NCI-H1105 (cell line): ENCODE results near the gene TMEM14A.
"Not testable (repeated sequence)": the region's sequence is repeated elsewhere in the genome, so short reads cannot be mapped to it uniquely, and the experiment has no call there.

Source experiments
- DNase-seq: peaks from one replicate; lab custom pipeline; 2025; lab: John Stamatoyannopoulos, UW

The TMEM14A gene

DNA sequence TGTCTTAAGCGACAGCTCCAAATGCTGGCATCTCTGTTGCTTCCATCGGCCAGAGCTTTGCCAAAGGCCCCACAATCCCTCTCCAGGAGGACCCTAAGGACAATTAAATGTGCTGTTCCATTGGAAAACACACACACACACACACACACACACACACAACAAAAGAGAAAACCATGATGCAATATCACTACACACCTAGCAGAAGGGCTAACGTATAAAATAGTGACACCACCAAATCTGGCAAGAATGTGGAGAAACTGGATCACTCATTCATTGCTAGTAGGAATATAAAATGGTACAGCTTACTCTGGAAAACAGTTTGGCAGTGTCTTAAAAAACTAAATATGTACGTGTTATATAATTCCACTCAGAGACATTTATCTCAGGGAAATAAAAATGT, 13.0 kb upstream of the TMEM14A start:
- no peak for DNase-seq

DNA sequence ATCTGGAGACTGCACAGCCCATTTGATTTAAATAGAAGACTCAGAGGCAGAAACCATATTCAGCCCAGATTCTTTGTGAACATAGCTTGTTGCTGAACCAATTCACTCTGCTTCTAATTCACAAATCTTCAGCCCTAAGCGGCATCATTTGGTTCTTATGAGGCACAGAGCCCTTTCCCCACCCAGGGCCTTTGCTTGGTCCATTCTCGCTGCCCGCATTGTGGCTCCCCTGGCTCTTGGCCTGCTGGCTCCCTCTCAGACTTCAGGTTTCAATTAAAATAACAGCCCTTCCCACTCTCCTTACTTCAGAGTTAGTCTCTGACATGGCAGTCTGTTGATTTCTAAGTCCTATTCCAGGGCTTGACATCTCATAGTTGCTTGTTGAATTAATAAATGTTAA, 9.4 kb upstream of the TMEM14A start:
- no peak for DNase-seq

DNA sequence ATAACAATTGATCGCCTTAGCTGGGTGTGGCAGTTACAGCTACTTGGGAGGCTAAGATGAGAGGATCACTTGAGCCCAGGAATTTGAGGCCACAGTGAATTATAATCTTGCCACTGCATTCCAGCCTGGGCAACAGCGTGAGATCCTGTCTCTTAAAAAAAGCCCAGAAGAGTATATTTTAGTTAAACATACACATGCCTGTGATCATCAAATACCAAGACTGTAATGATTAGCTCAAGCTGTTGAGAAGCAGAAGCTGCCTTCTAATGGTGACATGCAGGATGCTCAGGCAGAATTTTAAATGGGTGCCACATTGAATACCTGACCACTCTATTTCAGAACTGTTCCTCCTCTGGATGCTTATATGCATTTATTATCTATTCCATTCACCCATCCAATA, 8.9 kb upstream of the TMEM14A start:
- no peak for DNase-seq

DNA sequence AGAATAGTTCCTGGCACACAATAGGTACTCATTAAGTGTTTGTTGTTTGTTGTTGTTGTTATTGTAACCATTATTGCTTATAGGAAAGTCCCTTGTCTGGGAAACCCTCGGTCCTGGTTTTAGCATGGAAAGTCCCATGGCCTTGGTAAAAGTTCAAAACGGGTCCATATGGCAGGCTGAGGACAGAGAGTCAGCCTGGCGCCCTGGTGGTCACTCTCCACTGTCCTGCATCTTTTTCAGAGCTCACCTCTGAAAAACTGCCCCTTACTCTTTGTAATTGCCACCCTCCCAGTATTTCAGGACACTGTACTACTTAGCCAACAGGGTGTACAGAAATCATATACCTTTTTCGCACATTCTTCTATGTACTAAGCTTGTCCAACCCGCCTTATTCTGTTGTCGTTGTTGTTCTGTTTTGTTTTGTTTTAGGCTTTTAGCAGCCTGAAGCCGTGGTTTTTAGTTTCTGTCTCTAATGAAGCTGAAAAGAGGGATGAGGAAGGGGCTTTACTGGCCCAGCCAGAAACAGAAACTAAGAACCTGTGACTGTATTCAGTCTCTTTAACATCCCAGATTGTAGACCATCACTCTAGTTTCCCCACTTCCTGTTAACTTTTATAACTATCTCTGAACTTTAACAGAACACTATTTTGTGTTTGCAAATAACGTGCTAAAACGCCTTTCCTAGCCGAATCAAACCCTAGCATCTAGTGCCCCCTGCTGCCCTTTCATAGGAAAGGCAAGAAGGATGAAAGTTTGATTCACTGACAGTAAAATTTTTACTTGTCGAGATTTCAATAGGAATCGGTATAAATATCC, 7.6 kb upstream of the TMEM14A start:
- DNase-seq, result peak; percentile 39

DNA sequence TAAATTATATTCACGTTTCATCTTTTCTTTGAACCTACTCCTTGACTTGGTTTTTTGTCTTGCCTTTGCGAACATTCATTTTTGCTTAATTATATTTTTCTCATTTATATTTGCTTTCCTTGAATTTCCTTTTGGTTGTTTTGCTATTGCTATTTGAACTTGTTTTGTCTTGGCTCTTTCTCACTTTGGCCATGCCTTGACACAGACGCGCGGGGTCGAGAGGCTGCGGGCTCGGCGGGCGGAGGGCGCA, 7.1 kb upstream of the TMEM14A start:
- DNase-seq, result no peak

DNA sequence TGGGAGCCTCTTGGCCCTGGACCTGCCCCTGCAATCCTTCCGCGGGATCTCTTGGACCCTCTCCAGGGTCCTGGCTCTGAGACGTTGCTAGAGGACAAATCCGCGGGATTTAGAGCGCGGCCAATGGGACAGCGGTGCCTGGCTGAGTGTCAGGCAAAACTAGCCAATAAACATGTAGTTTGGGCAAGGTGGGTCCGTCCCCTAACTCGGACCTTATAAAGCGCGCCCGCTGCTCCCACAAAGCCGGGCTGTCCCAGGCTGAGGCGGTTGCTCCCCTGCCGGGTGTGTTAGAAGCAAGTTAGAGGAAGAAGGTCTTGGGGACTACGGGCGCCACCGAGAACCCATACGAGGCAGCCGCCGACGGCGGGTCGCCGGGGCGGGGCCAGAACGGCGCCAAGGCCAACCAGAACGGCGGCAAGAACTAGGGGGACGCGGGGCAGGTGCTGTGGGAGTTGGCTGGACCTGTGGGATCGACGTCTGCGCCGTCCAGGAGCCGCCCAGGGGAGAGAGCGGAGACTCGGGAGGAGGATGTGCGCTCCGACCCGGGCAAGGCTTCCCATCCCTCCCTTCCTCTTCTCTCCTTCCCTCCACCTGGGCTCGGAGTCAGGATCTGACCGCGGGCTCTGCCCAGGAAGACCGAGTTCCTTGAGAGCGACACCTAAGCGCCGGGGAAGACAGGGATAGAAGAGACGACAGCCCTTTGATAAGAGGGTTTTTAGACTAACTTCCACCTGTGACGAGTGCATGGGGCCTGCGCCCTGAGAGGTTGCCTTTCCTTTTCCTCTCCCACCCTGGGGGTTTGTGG, 6.5 kb upstream of the TMEM14A start:
- peak; percentile 95 for DNase-seq

DNA sequence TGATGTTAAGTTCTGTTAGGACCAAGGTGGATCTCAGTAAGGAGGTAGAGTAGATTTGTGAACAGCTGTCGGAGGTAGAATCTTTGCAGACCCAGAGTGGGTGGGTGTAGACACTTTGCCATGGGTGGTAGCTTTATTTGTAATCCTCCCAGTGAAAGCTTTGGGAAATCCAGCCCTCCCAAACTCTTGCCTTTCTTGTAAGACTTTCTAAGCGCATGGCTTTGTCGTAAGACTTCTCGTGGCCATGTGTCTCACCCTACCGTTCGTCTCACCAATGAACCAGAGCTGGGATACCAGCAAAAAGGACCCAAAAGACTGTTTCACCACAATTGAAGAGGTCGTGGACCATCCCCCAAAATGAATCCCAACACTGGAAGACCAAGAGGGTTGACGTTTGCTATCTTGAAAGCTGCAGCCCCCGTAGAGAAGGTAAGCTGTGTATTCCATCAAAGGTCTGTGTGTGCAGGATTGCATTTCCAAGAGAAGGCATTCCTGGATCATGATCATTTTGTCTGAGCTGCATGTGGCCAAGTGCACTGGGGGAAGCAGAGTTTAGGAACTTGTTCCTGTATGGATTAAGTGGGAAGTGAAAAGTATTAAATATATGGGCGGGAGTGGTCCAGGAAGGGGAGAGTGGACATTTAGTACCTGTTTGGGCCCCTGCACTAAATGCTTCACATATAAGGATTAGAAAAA, 5.8 kb upstream of the TMEM14A start:
- DNase-seq, result no peak

DNA sequence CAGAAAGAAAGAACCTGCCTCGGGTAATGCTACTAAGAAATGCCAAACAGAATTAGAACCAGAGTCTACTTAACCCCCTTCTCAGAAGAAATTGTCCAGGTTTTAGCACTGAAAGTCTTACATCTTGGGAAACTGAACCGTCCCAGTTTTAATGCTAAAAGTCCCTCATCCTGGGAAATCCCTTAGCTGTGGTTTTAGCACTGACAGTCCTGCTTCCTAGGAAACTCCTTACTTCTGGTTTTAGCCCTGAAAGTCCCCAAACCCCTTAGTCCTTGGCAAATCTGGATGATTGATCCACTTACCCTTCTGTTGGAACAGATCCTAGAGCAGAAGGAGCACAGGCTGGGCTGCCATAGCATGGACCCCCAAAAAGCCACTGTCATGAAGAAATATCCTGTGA, 4.8 kb upstream of the TMEM14A start:
- DNase-seq, result no peak

DNA sequence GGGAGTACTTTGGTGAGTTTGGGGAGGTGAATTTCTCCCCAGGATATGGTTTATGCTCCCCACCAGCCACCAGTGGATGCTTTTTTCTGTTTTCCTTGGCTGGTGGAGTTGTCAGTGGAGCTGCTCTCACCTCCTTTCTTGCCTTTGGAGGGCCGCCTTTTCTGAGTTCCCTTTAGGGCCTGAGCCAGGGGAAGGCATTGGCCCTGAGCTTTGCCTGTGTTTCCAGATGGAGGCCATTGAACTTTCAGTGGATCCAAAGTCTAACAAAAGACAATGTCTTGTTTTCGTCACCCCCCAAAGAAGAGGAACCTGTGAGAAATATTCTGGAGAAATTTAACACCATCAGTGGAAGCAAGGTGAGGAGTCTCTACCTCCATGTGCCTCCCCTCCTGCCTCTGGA, 4.4 kb upstream of the TMEM14A start:
- no peak for DNase-seq

DNA sequence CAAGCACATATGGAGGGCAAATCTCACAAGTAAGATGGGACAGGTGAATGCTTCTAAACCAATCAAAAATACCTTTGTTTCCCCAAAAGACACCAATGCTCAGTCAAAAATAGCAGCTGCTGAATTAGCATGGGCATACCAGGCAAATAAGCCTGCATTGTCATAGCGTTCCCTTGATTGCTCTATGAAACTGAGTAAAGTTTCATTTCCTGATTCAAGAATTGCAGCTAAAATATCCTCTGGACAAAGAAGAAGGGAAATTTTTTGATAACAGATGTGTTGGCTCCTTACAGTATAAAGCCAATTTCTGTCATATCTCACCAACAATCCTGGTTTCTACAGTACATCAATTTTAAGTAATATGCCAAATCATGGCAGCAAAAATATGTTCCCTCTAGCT, 3.3 kb upstream of the TMEM14A start:
- no peak for DNase-seq

DNA sequence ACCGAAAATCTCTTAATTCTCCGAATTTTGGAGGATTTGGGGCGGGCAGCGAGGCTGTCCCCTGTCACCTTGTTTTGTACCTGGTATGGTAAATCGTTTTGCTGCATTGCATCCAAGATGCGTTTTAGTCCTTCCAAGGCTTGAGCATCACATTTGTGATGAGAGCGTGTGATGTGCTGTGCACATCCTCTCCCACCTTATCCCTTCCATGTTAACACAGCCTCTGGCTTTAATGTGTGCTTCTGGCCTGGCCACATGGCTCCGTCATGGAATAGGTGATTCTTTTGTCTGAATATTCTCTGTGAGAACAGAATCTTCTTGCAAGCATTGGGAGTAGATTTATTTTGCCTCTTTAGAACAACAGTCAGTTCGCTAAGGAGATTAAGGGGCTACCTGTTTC, 763 bp downstream of the TMEM14A start:
- no peak for DNase-seq

DNA sequence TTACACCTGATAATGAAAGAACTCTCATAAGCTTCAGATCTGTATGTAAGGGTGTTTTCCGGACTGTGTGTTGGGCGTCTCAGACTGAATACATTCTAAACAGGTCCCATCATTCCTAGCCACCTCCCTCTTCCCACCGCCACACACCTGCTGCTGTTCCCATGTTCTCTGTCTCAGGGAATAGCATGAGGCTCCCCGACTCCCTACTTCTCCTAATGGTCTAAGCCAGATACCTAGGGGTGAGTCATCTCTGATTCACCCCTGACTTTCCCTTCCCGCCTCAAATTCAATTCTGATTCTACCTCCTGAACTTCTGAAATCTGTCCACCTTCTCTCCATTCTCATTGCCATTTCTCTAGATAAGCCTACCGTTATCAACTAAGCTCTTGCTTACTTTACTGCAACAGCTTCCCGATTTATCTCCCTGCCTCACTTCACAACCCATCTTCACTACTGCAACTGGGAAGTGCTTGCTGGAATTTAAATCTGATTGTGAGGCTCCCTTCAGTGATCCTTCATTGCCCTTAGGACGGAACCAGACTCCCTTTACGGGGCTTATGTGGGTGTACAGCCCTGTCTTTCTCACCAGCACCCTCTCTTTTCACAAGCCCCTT, 1.6 kb downstream of the TMEM14A start:
- DNase-seq, result no peak

DNA sequence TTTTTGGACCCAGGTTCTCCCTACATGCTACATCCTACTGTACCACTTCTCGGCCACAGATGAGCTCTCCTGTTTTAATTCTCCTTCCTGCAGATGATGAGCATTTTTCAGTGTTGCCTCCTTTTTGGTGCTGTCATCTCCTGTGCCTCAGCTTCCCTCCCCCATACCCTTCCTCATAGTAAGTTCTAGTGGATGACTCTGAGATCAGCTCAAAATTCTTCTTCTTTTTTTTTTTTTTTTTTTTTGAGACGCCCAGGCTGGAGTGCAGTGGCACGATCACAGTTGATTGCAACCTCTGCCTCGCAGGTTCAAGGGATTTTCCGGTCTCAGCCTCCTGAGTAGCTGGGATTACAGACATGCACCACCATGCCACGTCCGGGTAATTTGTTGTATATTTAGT, 3.8 kb downstream of the TMEM14A start:
- DNase-seq, result no peak

DNA sequence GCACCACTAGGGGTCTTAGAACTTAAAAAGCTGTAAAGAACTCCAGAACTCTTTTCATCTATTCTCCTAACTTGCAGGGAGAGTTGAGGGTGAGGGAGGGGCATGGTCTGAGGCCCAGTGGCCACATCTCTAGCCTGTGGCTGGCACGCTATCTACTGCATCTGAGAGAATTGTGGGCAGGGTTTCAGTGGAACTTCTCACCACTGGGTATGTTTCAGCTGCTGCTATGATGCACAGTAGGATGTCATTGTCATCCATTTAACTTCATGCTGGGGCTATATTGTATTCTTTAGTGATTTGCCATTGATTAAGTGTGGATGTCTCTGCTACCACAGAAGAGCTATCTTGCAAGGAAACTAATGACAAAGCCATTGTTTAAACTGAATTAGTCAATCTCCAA, 4.5 kb downstream of the TMEM14A start:
- DNase-seq, result no peak

DNA sequence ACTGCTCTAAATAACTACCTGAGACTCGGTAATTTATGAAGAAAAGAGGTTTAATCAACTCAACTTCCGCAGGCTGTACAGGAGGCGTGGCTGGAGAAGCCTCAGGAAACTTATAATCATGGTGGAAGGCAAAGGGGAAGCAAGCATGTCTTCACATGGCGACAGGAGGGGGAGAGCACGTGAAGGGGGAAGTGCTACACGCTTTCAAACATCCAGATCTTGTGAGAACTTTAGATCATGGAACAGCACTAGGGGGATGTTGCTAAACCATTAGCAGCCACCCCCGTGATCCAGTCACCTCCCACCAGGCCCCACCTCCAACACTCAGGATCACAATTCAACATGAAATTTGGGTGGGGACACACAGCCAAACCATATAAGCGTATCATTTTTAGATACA, 5.7 kb downstream of the TMEM14A start:
- DNase-seq, result not testable (repeated sequence)

DNA sequence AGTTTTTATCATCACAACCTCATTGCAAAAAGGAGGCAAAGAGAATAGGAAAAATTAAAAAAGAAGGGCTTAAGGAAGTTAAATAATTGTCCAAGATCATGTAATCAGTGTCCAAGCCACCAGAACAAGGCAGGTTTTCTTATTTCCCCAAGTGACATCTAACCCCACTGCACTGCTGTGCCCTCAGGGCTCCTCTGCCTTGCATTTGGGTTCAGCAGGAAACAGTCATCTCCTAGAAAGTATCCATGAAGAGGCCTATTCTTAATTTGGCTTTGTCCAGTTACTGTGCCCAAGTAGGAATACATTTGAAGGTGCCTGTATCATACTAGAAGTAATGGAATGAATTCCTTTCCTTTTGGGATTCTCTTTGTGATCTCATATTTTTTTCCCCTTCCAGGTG, 10.5 kb downstream of the TMEM14A start:
- no peak for DNase-seq

DNA sequence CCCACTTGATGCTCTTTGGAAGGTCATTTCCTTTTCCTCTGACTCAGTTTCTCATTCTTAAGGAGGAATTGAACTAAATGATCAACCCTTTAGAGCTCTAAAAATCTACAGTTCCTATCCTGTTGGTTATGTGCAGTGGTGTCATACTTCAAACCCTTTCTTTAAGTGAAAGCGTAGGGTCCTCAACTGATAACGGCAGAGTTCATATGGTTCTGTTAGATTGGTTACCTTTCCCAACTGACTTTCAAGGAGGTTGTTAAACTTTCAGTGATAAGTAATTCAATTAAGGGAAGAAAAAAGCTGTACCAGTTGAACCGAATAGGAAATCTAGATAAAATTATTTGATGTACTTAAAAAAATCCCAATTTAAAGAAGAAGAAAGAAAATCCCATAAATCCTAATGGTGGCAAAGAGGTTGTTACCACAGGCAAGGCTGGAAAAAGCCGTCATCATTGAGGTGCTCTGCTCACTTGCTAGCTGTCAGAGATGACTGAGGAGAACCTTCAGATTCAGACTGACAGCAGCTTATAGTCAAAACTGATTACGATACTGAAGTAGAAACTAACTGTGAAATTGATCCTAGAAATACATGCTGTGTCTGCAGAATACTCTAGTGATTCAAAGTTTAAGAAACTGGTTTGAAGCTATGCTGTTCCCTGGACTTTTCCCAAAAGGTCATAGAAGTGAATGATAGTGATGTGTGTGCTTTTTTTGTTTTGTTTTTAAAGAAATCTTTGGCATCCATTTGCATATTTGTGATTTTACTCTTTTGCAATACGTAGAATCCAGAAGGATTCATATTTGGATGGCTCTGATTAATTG, 16.2 kb downstream of the TMEM14A start:
- no peak for DNase-seq

DNA sequence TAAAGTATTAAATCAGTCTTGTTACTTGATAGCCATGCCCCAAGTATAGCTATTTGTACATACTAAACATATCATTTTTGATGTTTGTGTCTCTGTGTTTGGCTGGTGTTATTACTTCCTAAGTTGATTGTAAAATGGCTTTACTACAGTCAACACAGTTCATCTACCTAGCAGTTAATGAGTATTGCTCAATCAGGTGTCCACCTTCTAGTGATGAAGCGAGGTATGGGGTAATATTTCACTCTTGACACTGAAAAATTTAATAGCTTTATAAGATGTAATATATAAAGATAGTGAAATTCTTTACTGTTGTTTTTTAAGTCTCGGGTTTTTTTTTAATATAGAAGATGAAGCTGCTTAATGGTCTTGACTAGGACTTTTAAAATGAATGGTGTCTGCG, 18.9 kb downstream of the TMEM14A start:
- no peak for DNase-seq

DNA sequence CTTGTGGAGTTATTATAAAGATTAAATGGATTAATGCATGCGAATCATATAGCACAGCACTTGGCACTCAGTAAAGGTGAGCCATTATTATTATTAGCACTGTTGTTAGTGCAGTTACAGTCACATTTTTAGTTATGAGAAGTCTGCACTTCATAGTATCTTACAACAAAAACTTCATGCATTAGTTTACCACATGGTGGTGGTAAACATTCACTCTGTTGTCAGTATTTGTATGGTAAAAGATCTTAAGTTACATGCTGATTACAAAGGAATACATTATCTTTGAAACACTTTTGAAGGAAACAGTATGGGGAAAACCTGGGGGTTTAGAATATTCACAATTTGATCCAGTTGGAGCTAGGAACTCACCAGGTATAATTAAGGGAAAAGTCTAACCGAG, 20.8 kb downstream of the TMEM14A start:
- no peak for DNase-seq

DNA sequence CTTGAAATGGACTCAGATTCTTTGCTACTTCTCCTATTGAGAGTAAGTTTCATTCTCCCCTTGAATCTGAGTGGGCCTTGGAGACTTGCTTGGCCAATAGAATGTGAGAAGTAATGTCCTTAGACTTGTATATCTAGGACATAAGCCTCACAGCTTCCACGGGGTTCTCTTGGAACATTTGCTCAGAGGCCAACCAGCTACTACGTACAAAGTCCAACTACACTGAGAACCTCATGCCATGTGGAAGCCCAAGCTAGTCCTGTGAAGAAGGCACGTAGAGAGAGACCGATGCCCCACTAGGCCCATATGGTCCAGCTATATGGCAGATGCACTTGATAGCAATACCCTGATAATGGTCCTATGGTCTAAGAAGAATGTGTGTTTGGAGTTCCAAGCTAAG, 22.9 kb downstream of the TMEM14A start:
- DNase-seq, result no peak

DNA sequence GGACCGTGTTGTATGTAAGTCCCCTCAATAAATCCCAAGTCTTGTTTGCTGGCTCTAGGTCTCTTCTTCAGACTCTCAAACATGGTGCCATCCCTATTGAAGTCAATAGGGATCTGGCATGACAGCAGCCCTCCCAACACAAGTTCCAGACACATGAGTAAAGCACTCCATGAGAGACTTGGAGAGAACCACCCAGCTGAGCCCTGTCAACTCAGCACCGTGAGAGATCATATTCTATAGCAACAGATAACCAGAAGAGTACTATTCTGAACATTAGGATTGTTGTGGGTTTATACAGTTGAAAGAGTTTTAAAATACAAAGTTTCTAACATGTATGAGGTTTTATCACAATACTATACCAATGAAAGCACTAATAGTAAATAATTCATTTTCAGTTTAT, 23.5 kb downstream of the TMEM14A start:
- no peak for DNase-seq

DNA sequence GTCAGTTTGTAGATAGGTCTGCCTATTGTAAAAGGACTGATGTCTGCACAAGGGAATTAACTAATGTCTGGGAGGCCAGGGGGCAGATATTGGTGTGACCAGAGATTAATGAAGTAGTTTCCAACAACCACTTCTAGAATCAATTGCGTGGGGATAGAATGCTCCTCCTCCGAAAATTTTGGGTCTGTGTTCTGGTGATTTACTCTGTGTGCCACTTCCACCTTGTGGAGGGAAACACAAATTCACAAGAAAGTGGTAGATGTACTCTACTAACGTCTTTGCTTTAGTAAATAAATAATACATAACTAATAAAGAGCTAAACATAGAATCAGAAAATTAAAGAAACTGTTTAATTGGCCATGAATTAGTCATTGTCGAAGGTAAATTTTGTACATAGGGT, 25.5 kb downstream of the TMEM14A start:
- no peak for DNase-seq
